Measurements from ENCODE around the gene PPP1R12B. TPM values are rescaled to one million over a fixed set of nuclear protein-coding genes. Genes with fewer than 3 reads are reported as not detected.

The PPP1R12B gene
- total and polyA plus RNA-seq, 2 donors (not counting 3 experiments of a cell fraction or from before 2014, with no cell fraction given), result 8.4 to 11.5 TPM

- FAIRE-seq (no peak), DNase-seq (ENCODE audit: low read depth, low spot score) (no peak)
- no peaks in the 10 kb centered on the region for H3K27me3 ChIP-seq (ENCODE audit: control insufficient read depth in 2 of 2, insufficient read depth in 2 of 2, low read length in 2 of 2)
- ChIA-PET CTCF (interaction anchor here (1.6 to 8.4 kb wide), 5 partner anchors 44 to 129 kb away, joined by 6 to 121 read pairs (median 15); partner anchors contain the start of gene LGR6), POLR2A (no interaction called here)
- no peaks in the 10 kb centered on the region for H3K79me2 ChIP-seq (ENCODE audit: control insufficient read depth, insufficient read depth, low read length)
- H2AFZ ChIP-seq (ENCODE audit: low read depth, low read length), result no peak overlapping the region
- no peak overlapping the region for H3K27ac ChIP-seq (ENCODE audit: insufficient read depth, low read depth, low read length)
- dilution Hi-C loops (cut with MboI; ENCODE audit: extremely low pct_ligation_motif_present, low sequenced_read_pairs), result loop anchor here (25.0 kb wide), 1 partner anchor 106 kb away; no protein-coding TSS in a partner anchor
- no peaks in the 10 kb centered on the region for H3K36me3 ChIP-seq (ENCODE audit: control insufficient read depth in 2 of 2, extremely low read depth in 1 of 2, insufficient read depth in 2 of 2, low read length in 2 of 2)
- no peaks in the 10 kb centered on the region for H3K4me1 ChIP-seq (ENCODE audit: control insufficient read depth, extremely low read depth, insufficient read depth, low read length)
- TF ChIP-seq CTCF (IDR thresholded peaks at IDR 0.05; ENCODE audit: extremely low read depth in 1 of 2, insufficient read depth in 1 of 2, low read depth in 1 of 2, low read length in 2 of 2), result no peak
- no peak for TF ChIP-seq JUN (IDR thresholded peaks at IDR 0.05; ENCODE audit: borderline replicate concordance, insufficient read depth, insufficient read length, low read depth)
- TF ChIP-seq MAX (IDR thresholded peaks at IDR 0.05; ENCODE audit: insufficient read depth, insufficient read length), result no peak
- no peak for TF ChIP-seq EZH2 (IDR thresholded peaks at IDR 0.05; ENCODE audit: borderline replicate concordance, low read depth, low read length, severe bottlenecking)
- no peak for TF ChIP-seq MYC (IDR thresholded peaks at IDR 0.05; ENCODE audit: low read depth, low read length)
- TF ChIP-seq POLR2AphosphoS5 (IDR thresholded peaks at IDR 0.05; ENCODE audit: insufficient read depth, low read depth, low read length), result no peak
- TF ChIP-seq FOS (IDR thresholded peaks at IDR 0.05; ENCODE audit: borderline replicate concordance, insufficient read depth, low read length), result no peak
- no peak for TF ChIP-seq POLR2A (IDR thresholded peaks at IDR 0.05; ENCODE audit: low read depth, low read length)
- no peak for TF ChIP-seq GATA2 (IDR thresholded peaks at IDR 0.05; ENCODE audit: insufficient read depth, insufficient read length, low read depth, low read length)
- H3K9me3 ChIP-seq (replicated peaks; ENCODE audit: control insufficient read depth, insufficient read depth, low read length), result no peaks in the 10 kb centered on the region
- intact Hi-C loops (cut with micrococcal nuclease), result no loop called here
- no peak overlapping the region for H3K9ac ChIP-seq (replicated peaks; ENCODE audit: extremely low read depth, insufficient read depth, low read length)
- BruUV-seq (replicated peaks), result no TSS peak
- H4K20me1 ChIP-seq (replicated peaks; ENCODE audit: control insufficient read depth, extremely low read depth, insufficient read depth, low read length), result no peaks in the 10 kb centered on the region
- no peaks in the 10 kb centered on the region for H3K9me1 ChIP-seq (replicated peaks; ENCODE audit: control insufficient read depth, extremely low read depth, insufficient read depth, low read length)
- H3K4me3 ChIP-seq (replicated peaks in 1 of 3; ENCODE audit: insufficient read depth in 1 of 3, low read depth in 1 of 3, low read length in 3 of 3), result no peak overlapping the region
- H3K4me2 ChIP-seq (ENCODE audit: insufficient read depth, low read length), result no peak overlapping the region
Measured at GRCh38 chr1:202317941-202318925, 30.3 kb upstream of the PPP1R12B start.
